ENCODE data around the gene WSCD1.

DNA sequence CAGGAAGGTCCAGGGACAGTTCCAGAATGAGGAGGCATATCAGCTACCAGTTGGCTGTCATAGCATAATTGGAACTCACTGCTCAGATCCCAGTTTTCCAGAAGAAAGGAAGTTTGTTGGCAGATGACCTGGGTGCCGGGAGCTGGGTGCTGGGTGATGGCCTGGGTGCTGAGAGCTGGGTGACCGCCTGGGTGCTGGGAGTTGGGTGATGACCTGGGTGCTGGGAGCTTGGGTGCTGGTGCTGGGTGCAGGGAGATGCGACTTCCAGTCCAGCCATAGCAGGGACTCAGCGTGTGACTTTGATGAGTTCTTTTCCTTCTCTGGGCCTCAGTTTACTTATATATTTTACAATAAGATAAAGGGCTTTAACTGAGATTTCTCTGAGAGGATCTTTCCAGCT, 18.0 kb downstream of the WSCD1 start:
- TF ChIP-seq, protein P1, sequence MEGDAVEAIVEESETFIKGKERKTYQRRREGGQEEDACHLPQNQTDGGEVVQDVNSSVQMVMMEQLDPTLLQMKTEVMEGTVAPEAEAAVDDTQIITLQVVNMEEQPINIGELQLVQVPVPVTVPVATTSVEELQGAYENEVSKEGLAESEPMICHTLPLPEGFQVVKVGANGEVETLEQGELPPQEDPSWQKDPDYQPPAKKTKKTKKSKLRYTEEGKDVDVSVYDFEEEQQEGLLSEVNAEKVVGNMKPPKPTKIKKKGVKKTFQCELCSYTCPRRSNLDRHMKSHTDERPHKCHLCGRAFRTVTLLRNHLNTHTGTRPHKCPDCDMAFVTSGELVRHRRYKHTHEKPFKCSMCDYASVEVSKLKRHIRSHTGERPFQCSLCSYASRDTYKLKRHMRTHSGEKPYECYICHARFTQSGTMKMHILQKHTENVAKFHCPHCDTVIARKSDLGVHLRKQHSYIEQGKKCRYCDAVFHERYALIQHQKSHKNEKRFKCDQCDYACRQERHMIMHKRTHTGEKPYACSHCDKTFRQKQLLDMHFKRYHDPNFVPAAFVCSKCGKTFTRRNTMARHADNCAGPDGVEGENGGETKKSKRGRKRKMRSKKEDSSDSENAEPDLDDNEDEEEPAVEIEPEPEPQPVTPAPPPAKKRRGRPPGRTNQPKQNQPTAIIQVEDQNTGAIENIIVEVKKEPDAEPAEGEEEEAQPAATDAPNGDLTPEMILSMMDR (IDR thresholded peaks at IDR 0.05) = no peak
- TF ChIP-seq EP300 (IDR thresholded peaks at IDR 0.05) = no peak

Data from ovary (tissue), 3 donors.